ENCODE results near the gene RPS3.

RPS3 gene

DNA sequence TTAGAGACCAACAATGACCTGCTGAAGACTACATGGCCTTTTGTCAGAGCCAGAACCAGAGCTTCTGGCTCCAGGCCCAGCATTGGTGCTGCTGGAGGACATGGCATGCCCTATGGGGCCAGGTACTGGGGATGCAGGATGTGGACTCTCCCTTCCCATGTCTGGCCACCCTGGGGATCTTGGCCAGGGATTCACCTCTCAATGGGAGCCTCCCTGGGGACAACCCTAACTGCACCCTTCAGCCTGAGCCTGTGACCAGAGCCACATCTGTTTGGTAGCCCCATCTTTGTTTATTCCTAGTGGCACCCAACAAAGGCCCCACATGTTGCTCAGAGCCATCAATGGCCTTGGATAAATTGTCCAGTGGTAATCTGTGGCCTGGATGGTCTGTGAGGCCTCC lies 27.9 kb downstream of the RPS3 start:
- no peak overlapping the region for H3K9ac ChIP-seq
- H3K27me3 ChIP-seq, result peaks cover 57% of the 10 kb centered on the region
- H3K4me2 ChIP-seq, result no peak overlapping the region
- H3K27ac ChIP-seq, result no peak overlapping the region
- no peak overlapping the region for H3K4me3 ChIP-seq
- H3K36me3 ChIP-seq, result peaks cover 33% of the 10 kb centered on the region
- peaks cover 19% of the 10 kb centered on the region for H3K4me1 ChIP-seq
- H4K20me1 ChIP-seq, result peaks cover 33% of the 10 kb centered on the region
- H3K9me3 ChIP-seq, result peaks cover 12% of the 10 kb centered on the region; the same call in 1 of the 2 replicates
- no peak for TF ChIP-seq Cebpa-rat (IDR thresholded peaks at IDR 0.05)

DNA sequence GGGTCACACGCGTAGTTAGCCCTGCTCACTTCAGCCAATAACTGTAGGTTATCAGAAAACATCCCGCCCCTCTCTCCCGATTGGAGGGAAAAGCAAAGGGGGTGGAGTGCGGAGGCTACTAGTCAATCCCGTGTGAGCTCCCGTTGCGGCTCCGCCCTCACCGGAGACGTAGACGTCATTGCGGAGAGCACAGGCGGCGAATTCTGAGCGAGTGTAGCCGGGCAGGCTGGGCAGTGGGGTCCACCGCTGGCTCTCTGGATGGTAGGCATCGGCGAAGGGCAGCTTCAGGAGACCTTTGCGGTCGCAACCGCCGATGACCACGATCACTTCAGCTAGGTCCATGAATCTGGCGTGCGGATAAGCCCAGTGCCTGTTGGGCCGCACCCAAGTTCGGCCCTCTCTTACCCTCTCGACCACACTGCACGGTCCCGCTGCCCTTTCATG lies 29.0 kb downstream of the RPS3 start:
- peaks cover 12% of the 10 kb centered on the region; the same call in 1 of the 2 replicates for H3K9me3 ChIP-seq
- H3K9ac ChIP-seq, result no peak overlapping the region
- peaks cover 68% of the 10 kb centered on the region for H3K27me3 ChIP-seq
- H4K20me1 ChIP-seq, result peaks cover 27% of the 10 kb centered on the region
- peak overlapping the region; percentile 58 for H3K4me3 ChIP-seq
- peak overlapping the region; percentile 65 for H3K4me2 ChIP-seq
- H3K36me3 ChIP-seq, result peaks cover 22% of the 10 kb centered on the region
- no peak overlapping the region for H3K27ac ChIP-seq
- TF ChIP-seq Cebpa-rat (IDR thresholded peaks at IDR 0.05), result no peak
- H3K4me1 ChIP-seq, result peaks cover 19% of the 10 kb centered on the region

DNA sequence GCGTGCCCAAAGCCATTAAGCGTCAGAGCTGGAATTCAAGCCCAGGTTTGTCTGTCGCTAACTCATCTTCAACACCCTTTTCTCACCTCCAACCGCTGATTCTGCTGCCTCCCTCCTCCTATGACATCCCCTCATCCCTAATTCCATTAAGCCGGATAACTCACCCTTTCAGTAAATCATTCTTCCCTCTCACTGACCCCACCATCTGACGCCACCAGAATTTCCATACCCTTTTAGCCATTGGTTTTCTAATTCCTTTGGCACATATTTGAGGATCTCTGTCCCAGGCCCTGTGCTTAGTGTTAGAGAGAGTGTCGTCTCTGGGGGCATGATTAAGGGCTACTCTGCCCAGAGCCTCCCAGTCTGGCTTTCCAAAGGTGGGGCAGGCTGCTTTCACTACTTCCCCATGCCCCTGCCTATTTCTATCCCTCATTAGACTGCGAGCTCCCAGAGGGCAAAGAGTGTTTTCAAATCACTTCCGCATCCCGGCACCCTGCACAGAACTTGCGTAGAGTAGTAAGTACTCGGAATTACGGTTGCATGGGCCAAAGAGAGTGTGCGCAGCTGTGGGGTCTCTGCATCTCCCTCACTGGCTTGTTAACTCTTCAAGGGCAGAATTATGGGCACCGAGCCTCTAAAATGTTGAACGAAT lies 29.8 kb downstream of the RPS3 start:
- peaks cover 14% of the 10 kb centered on the region for H3K36me3 ChIP-seq
- H4K20me1 ChIP-seq, result peaks cover 24% of the 10 kb centered on the region
- peaks cover 16% of the 10 kb centered on the region for H3K4me1 ChIP-seq
- peaks cover 12% of the 10 kb centered on the region; the same call in 1 of the 2 replicates for H3K9me3 ChIP-seq
- no peak overlapping the region for H3K9ac ChIP-seq
- peak overlapping the region; percentile 65; the same call in 1 of the 2 replicates for H3K4me3 ChIP-seq
- peak overlapping the region; percentile 78 for H3K4me2 ChIP-seq
- no peak for TF ChIP-seq Cebpa-rat (IDR thresholded peaks at IDR 0.05)
- H3K27ac ChIP-seq, result no peak overlapping the region
- peaks cover 71% of the 10 kb centered on the region for H3K27me3 ChIP-seq

DNA sequence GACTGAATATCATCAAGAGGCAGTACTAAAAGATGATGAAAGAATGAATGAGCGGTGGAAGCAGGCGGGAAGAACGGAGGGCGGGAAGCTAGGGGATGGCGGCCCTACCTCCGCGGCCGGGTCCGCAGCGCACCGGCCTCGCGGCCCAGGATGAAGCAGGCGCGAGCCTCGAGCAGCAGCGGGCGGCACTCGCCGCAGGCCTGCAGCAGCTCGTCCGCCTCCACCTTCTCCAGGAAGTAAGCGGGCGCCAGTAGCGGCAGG lies 30.3 kb downstream of the RPS3 start:
- H3K36me3 ChIP-seq, result peaks cover 14% of the 10 kb centered on the region
- peaks cover 11% of the 10 kb centered on the region for H3K4me1 ChIP-seq
- H3K4me2 ChIP-seq, result peak overlapping the region; percentile 78
- H3K4me3 ChIP-seq, result peak overlapping the region; percentile 65
- H3K27me3 ChIP-seq, result peaks cover 71% of the 10 kb centered on the region
- H3K27ac ChIP-seq, result no peak overlapping the region
- H4K20me1 ChIP-seq, result peaks cover 20% of the 10 kb centered on the region
- no peak overlapping the region for H3K9ac ChIP-seq
- peaks cover 12% of the 10 kb centered on the region; the same call in 1 of the 2 replicates for H3K9me3 ChIP-seq
- TF ChIP-seq Cebpa-rat (IDR thresholded peaks at IDR 0.05), result no peak

DNA sequence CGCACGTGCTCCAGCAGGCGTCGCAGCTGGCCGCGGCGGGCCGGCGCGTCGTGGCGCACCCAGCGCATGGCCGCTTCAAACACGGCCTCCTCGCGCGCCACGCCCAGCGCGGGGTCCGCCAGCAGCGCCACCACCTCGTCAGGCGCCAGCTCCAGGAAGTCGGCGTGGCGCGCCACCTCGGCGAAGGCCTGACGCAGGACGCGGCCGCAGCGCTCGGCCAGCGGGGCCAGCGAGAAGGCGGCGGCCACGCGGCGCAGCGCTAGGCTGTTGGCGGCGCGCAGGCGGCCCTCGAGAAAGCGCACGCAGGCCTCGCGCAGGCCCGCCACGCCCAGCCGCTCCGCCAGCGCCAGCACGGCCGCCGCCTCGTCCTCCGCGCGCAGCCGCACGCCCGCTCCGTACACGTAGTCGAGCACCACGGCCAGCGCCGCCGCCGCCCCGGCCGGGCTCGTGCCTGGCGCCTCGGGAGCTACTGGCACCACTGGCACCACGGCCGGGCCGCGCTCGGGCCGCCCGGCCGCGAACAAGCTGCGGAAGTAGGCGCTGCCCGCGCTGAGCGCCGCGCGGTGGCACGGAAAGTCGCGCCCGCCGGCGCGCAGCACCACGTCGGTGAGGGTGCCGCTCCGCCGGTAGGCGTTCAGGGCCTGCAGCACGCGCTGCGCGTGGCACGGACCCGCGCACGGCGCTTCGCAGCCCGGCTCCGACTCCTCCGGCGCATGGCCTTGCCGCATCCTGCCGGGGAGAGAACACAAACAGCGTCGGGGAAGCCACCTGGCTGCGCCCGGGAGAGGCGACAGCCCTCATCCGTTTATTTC lies 30.8 kb downstream of the RPS3 start:
- Histone ChIP-seq H3K9ac (peak overlapping the region; percentile 34; the same call in 1 of the 2 replicates), H3K4me3 (peak overlapping the region; percentile 65), H3K27ac (peak overlapping the region; percentile 41), H3K9me3 (peaks cover 12% of the 10 kb centered on the region; the same call in 1 of the 2 replicates), H3K27me3 (peaks cover 71% of the 10 kb centered on the region), H4K20me1 (peaks cover 16% of the 10 kb centered on the region), H3K36me3 (peaks cover 13% of the 10 kb centered on the region), H3K4me2 (peak overlapping the region; percentile 78), H3K4me1 (peaks cover 9% of the 10 kb centered on the region)
- TF ChIP-seq Cebpa-rat (IDR thresholded peaks at IDR 0.05), result no peak

DNA sequence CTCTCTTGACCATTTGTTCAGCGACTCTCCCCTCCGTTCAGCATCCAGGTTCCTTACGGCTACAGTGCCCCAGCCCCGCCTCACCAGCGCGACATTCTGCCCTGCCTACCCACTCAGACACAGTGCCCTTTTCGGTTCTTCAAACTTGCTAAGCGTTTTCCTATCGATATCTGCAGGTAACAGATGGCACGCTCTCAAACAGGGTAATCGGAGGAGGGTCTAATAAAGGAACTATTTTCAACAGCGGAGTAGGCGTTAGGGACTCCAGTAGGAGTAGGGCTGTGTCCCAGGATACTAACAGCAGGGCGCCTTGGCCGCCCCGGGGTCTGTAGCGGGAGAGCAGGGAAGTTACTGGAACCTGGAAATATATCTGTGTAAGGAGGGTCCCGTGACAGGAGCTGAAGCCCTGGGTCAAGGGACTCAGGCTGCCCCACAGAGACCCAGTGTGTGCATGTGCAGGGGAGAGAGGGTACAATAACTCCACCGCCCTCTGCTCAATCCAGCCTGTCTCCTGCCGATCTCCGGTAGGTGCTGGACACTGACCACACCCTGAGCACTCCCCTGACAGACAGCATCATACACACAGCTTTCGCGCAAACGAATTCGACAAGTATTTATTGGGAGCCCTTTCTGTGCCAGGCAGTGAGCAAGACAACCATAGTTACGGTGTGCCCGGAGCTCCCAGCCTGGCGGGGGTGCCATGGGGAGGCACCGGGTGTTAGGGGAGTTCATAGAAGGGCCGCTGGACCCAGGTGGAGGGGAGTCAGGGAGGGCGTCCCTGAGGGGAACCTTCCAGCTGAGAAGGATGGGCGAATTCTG lies 31.6 kb downstream of the RPS3 start:
- Histone ChIP-seq H3K9me3 (peaks cover 12% of the 10 kb centered on the region; the same call in 1 of the 2 replicates), H4K20me1 (peaks cover 12% of the 10 kb centered on the region; the same call in 1 of the 2 replicates), H3K36me3 (peaks cover 6% of the 10 kb centered on the region; the same call in 1 of the 2 replicates), H3K4me1 (peaks cover 9% of the 10 kb centered on the region), H3K27ac (no peak overlapping the region), H3K27me3 (peaks cover 71% of the 10 kb centered on the region), H3K4me3 (peak overlapping the region; percentile 65), H3K9ac (no peak overlapping the region), H3K4me2 (peak overlapping the region; percentile 78)
- no peak for TF ChIP-seq Cebpa-rat (IDR thresholded peaks at IDR 0.05)

DNA sequence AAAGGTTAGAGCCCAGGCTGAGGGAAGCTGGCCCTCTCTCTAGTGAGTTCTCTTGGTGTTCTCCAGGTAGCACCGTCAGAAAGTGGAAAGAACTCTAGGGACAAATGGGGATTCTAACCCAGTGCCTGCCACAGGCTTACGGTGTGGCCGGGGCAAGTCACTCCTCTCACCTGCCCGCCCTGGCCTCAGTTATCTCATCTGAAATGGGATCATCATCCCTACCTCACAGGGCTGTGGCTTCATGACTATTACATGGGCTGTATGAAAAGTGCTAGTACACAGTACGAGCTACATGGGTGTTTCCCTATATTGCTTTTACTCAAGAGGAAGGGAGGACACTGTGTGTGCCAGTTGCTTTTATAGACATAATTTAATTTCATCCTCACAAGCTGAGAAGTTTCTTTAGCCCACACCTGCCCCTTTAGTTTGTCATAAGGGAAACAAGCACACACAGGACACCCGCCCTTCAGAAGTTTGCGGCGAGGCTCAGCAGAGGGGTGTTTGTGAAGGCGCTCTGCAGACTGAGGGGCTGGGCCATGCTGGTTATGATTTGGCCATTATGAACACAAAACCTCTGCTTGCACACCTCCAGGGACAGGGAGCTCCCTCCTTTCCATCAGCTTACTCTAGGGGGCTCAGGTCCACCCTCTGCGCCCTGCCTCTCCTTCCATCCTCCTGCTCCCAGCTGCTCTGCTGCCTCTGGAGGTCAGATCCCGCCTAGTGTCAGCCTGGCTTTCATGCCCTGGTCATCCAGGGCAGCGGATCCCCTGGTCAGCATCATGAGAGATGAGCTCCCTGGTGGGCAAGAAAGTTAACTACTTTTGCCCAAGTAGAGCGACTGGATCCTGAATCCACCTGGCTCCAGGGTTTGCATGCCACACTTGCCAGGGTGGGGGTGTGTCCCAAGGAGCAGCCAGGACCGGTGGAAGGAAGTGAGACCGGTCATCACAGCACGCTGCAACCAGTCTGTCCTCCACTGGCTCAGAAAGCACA lies 32.5 kb downstream of the RPS3 start:
- H3K4me1 ChIP-seq, result peaks cover 9% of the 10 kb centered on the region
- H4K20me1 ChIP-seq, result peaks cover 12% of the 10 kb centered on the region; the same call in 1 of the 2 replicates
- H3K36me3 ChIP-seq, result peaks cover under 1% of the 10 kb centered on the region; the same call in 1 of the 2 replicates
- TF ChIP-seq Cebpa-rat (IDR thresholded peaks at IDR 0.05), result no peak
- peaks cover 12% of the 10 kb centered on the region; the same call in 1 of the 2 replicates for H3K9me3 ChIP-seq
- no peak overlapping the region for H3K9ac ChIP-seq
- H3K4me2 ChIP-seq, result no peak overlapping the region
- H3K27ac ChIP-seq, result no peak overlapping the region
- peaks cover 68% of the 10 kb centered on the region for H3K27me3 ChIP-seq
- no peak overlapping the region for H3K4me3 ChIP-seq

DNA sequence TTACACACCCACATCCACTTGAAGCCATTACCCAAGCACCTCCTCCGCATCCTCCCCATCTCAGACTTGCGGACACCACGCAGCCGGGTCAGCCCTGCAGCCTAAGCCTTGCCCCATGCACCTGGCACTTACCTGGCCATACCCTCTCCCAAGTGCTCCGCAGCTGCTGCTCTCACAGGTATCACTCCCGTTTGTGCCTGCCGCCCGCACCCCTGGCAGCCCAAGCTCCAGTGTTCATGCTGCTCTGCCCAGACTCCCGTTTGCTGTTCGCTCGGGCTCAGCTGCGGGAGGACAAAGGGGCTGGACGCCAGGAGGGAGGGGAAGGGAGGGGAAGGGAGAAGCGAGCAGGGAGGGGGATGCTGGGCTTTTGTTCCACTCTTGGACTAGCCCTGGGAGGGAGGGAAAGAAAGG lies 33.6 kb downstream of the RPS3 start, which contains the start of gene KLHL35:
KLHL35 (minus strand) TSS at position 293 of the 411 bp plus-strand sequence. CDS start 2,574 bp downstream, outside the sequence.
- Histone ChIP-seq H4K20me1 (peaks cover 12% of the 10 kb centered on the region; the same call in 1 of the 2 replicates), H3K4me3 (no peak within 1 kb of the TSS), H3K4me2 (no peak within 1 kb of the TSS), H3K9me3 (peaks cover 12% of the 10 kb centered on the region; the same call in 1 of the 2 replicates), H3K9ac (no peak within 1 kb of the TSS), H3K36me3 (no peaks in the 10 kb centered on the region), H3K27ac (no peak within 1 kb of the TSS), H3K27me3 (peaks cover 57% of the 10 kb centered on the region), H3K4me1 (peaks cover 9% of the 10 kb centered on the region)
- TF ChIP-seq Cebpa-rat (IDR thresholded peaks at IDR 0.05), result no peak

Measured in BLaER1 (cell line).